ENCODE measurements around the gene MBP. TPM values are rescaled to one million over a fixed set of nuclear protein-coding genes. Genes with fewer than 3 reads are reported as not detected.
A peak's percentile ranks its signal among the peaks of the same experiment; 100 is the strongest.

The MBP gene
- total and polyA plus RNA-seq, 8 donors: 6.3 to 33.5 (median 20.7) TPM

DNA sequence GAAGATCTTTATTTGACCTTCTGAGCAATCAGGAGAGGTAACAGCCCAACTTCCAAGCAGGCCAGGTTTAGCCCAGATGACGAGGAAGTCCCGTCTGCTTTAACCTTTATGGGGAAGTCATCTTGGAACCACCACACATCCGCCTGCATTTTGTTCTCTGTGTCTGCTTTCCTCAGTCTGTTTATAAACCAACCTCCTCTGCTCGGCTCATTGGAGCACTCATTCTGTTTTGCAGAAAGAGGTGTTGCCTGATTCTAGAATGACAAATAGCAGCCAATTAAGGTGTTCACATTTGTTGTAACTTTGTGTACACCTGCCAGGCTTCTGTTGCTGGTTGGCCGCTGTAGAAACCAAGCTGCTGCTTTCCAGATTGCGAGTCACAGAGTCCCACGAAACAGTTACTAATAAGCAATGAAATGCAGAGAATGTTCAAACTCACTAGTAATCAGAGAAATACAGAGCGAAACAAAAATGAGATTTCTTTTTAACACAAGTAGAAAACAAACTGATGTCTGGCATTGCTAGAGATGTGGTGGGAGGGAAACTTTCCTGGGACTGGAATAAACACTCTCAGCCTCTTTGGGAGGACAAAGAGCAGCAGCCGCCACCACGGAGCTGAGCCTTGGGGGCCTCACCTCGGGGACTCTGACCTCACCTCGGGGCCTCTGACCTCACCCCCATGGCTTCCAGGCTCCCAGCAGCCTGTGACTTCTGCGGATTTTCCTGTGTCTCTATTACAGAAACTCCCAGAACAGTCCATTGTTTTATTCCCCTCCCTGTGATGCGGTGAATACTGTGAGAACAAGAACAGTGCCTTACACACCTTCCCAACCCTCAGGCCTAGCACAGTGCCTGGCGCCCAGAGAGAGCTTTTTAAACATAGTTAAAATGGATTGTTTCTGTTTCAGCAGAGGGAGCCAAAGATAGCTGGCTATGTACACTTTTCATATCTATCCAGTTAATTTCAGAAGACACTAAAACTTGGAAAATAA, 64.0 kb downstream of the MBP start:
- peaks cover 0 to 6% (median 0%) of the 10 kb centered on the region in 3 donors for H3K36me3 ChIP-seq
- H3K4me3 ChIP-seq: no peak overlapping the region
- no peak for TF ChIP-seq CTCF (IDR thresholded peaks at IDR 0.05)
- FAIRE-seq: no peak
- peak in 3 of 4 donors; percentile 11 to 46 (median 21) for ATAC-seq
- H3K27ac ChIP-seq: peak overlapping the region in 3 of 4 donors; percentile 48 to 81 (median 51)
- H3K27me3 ChIP-seq: no peaks in the 10 kb centered on the region
- peaks cover 0 to 44% (median 15%) of the 10 kb centered on the region in 3 donors for H3K4me1 ChIP-seq
- intact Hi-C loops (cut with DNase I): no loop called here
- 63 to 71% methylated on average over 15 of the region's 15 CpGs for WGBS, 2 donors
- H3K9me3 ChIP-seq: no peaks in the 10 kb centered on the region
- no peak for DNase-seq

GRCh38 chr18:77067291-77068061, 65.1 kb downstream of the MBP start:
- Histone ChIP-seq H3K27me3 (no peaks in the 10 kb centered on the region), H3K4me1 (peaks cover 0 to 45% (median 17%) of the 10 kb centered on the region in 3 donors), H3K4me3 (no peak overlapping the region), H3K9me3 (no peaks in the 10 kb centered on the region), H3K36me3 (peaks cover 0 to 6% (median 0%) of the 10 kb centered on the region in 3 donors), H3K27ac (peak overlapping the region in 3 of 4 donors; percentile 51 to 81 (median 56))
- no peak for DNase-seq
- no peak for TF ChIP-seq CTCF (IDR thresholded peaks at IDR 0.05)
- ATAC-seq: peak in 3 of 4 donors; percentile 56 to 71 (median 62)
- no peak for FAIRE-seq
- WGBS, 2 donors: 82 to 86% methylated on average over 14 of the region's 14 CpGs
- intact Hi-C loops (cut with DNase I): no loop called here

DNA sequence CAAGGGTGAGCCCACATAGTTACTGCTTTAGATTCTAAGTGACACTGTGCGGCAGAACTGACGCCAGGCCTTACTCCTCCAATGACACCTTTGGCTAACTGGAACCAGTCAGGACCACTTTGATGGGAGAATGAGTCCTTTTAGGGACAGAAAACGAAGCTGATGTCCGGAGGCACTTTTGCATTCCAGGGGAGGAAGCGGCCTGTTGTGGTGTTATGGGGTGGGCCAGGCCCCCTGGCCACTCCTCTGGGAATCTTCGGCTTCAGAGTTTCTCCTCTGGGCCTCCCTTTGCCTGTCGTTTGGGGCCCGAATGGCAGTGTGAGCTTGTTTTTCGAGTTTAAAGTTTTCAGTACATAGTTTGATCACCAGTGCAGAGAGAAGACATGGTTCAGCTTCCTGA, 65.9 kb downstream of the MBP start:
- no peak for DNase-seq
- peaks cover 0 to 41% (median 16%) of the 10 kb centered on the region in 3 donors for H3K4me1 ChIP-seq
- intact Hi-C loops (cut with DNase I): no loop called here
- H3K27me3 ChIP-seq: no peaks in the 10 kb centered on the region
- TF ChIP-seq CTCF (IDR thresholded peaks at IDR 0.05): no peak
- ATAC-seq: no peak
- peak overlapping the region in 2 of 4 donors; percentile 51 to 81 for H3K27ac ChIP-seq
- H3K36me3 ChIP-seq: peaks cover 0 to 6% (median 0%) of the 10 kb centered on the region in 3 donors
- no peaks in the 10 kb centered on the region for H3K9me3 ChIP-seq
- no peak for FAIRE-seq
- 89 to 93% methylated on average over 9 of the region's 9 CpGs for WGBS, 2 donors
- no peak overlapping the region for H3K4me3 ChIP-seq

DNA sequence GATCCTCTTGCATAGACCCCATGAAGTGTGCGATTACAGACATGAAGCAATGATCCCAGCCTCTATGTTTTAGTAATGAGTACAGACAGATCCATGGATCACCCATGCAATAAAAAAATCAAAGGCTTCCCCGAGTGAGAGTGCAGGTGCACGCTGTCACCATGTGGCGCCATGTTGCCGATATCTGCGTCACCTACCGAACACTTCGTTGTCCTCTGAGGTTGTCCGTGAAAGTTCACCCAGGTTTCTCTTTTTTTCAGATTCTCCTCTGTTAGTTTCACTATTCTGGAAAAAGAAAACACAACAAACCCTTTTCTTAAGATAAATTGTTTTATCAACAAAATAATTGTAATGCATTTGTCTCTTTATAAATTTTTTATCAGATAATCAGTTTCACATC, 66.5 kb downstream of the MBP start:
- DNase-seq: no peak
- peaks cover 0 to 6% (median 0%) of the 10 kb centered on the region in 3 donors for H3K36me3 ChIP-seq
- peaks cover 0 to 41% (median 12%) of the 10 kb centered on the region in 3 donors for H3K4me1 ChIP-seq
- intact Hi-C loops (cut with DNase I): no loop called here
- H3K9me3 ChIP-seq: no peaks in the 10 kb centered on the region
- no peak for TF ChIP-seq CTCF (IDR thresholded peaks at IDR 0.05)
- ATAC-seq: no peak
- peak overlapping the region in 2 of 4 donors; percentile 69 to 81 for H3K27ac ChIP-seq
- WGBS, 2 donors: 98% methylated on average over 9 of the region's 9 CpGs
- H3K27me3 ChIP-seq: no peaks in the 10 kb centered on the region
- no peak for FAIRE-seq
- H3K4me3 ChIP-seq: no peak overlapping the region
